SK-N-SH (cell line): ENCODE data around the gene PSMD9. TPM values are rescaled to one million over a fixed set of nuclear protein-coding genes. Genes with fewer than 3 reads are reported as not detected.

Experiments used
- CTCF ChIA-PET: fragments of 300-600, 350-600 bp; formaldehyde crosslinking; extraction: SDS; loops from one replicate; lab custom pipeline; 2021; lab: Yijun Ruan, JAX
- POLR2A ChIA-PET: fragments of 350-600 bp; sonication (Branson Sonifier 250); formaldehyde crosslinking; extraction: SDS; loops from one replicate; lab custom pipeline; 2020; ENCODE audit warnings: antibody characterized with exemption, inconsistent platforms; lab: Yijun Ruan, JAX
- DNase-seq: peaks from one replicate; pipeline ENCODE4 v3.0.0; 2012
- H2AFZ ChIP-seq: fragments of 200-600 bp; sonication (generic); 2 replicates; pipeline ENCODE4 v1.8.1; 2016; ENCODE audit warnings: antibody characterized with exemption, mild to moderate bottlenecking, low read depth
- H3F3A ChIP-seq: fragments of 200-600 bp; sonication (generic); replicated peaks from 2 replicates; pipeline ENCODE3; 2016; ENCODE audit warnings: antibody characterized with exemption, mild to moderate bottlenecking; ENCODE audit not compliant: insufficient read depth
- H3K27ac ChIP-seq, 2 experiments: fragments of 200-500 bp in 1 of 2; fragments of 200-600 bp in 1 of 2; sonication (Bioruptor generic) in 1 of 2; sonication (generic), shearing (Covaris generic) in 1 of 2; 2 replicates each; pipeline versions ENCODE4 v1.5.1 to v1.6.1; 2014 to 2016; ENCODE audit warnings: low read depth in 2 of 2, inconsistent platforms in 1 of 2, low read length in 1 of 2, mild to moderate bottlenecking in 1 of 2, mixed read lengths in 1 of 2
- H3K27me3 ChIP-seq: fragments of 200-600 bp; sonication (generic), shearing (Covaris generic); 2 replicates; pipeline ENCODE4 v1.6.1; 2016; ENCODE audit warnings: mixed run types; ENCODE audit not compliant: insufficient read depth
- H3K36me3 ChIP-seq, 2 experiments: fragments of 200-500 bp in 1 of 2; fragments of 200-600 bp in 1 of 2; sonication (Bioruptor generic) in 1 of 2; sonication (generic) in 1 of 2; replicated peaks in 1 of 2; 2 replicates each; pipeline versions ENCODE3 to v1.5.1; 2014 to 2016; ENCODE audit warnings: low read length in 1 of 2, mild to moderate bottlenecking in 1 of 2; ENCODE audit not compliant: insufficient read depth in 2 of 2, control insufficient read depth in 1 of 2
- H3K4me1 ChIP-seq, 2 experiments: fragments of 200-500 bp in 1 of 2; fragments of 200-600 bp in 1 of 2; sonication (Bioruptor generic) in 1 of 2; sonication (generic), shearing (Covaris generic) in 1 of 2; 2 replicates each; pipeline versions ENCODE4 v1.5.1 to v1.6.1; 2014 to 2016; ENCODE audit warnings: low read depth in 1 of 2, low read length in 1 of 2, mixed run types in 1 of 2; ENCODE audit not compliant: insufficient read depth in 2 of 2, control insufficient read depth in 1 of 2
- H3K4me2 ChIP-seq: fragments of 200-600 bp; sonication (generic), shearing (Covaris generic); 2 replicates; pipeline ENCODE4 v1.6.1; 2017; ENCODE audit warnings: mixed run types
- H3K4me3 ChIP-seq, 2 experiments: fragments of 200-500 bp in 1 of 2; fragments of 200-600 bp in 1 of 2; sonication (Bioruptor generic) in 1 of 2; sonication (generic), shearing (Covaris generic) in 1 of 2; 2 replicates each; pipeline versions ENCODE4 v1.5.1 to v1.8.1; 2014 to 2016; ENCODE audit warnings: low read depth in 2 of 2, inconsistent platforms in 1 of 2, low read length in 1 of 2, mild to moderate bottlenecking in 1 of 2, mixed read lengths in 1 of 2, moderate library complexity in 1 of 2
- H3K79me2 ChIP-seq: fragments of 200-600 bp; sonication (generic); 2 replicates; pipeline ENCODE4 v1.8.1; 2017; ENCODE audit warnings: mild to moderate bottlenecking; ENCODE audit not compliant: insufficient read depth
- H3K9ac ChIP-seq: fragments of 200-600 bp; sonication (generic); 2 replicates; pipeline ENCODE4 v1.6.1; 2017; ENCODE audit warnings: mixed run types
- H3K9me2 ChIP-seq: fragments of 200-600 bp; sonication (generic); 2 replicates; pipeline ENCODE4 v1.6.1; 2017; ENCODE audit warnings: mixed run types
- H3K9me3 ChIP-seq: fragments of 200-600 bp; sonication (generic); 2 replicates; pipeline ENCODE4 v1.6.1; 2017; ENCODE audit warnings: mixed run types, mild to moderate bottlenecking, moderate library complexity
- H4K20me1 ChIP-seq: fragments of 200-600 bp; sonication (generic); 2 replicates; pipeline ENCODE4 v1.6.1; 2017; ENCODE audit warnings: mild to moderate bottlenecking, mixed run types; ENCODE audit not compliant: insufficient read depth
- CHD2 ChIP-seq: fragments of 150-350 bp; IDR thresholded peaks from 2 replicates; pipeline ENCODE4 v1.6.1; 2018; ENCODE audit warnings: low read length; ENCODE audit not compliant: partially characterized antibody
- EP300 ChIP-seq, 2 experiments: IDR thresholded peaks; 2 replicates each; pipeline versions ENCODE4 v1.4.0 to v1.6.1; 2012; ENCODE audit warnings: borderline replicate concordance in 1 of 2, low read depth in 1 of 2, low read length in 1 of 2
- IRF3 ChIP-seq: fragments of 150-350 bp; IDR thresholded peaks from 2 replicates; pipeline ENCODE4 v1.6.1; 2016; ENCODE audit warnings: mild to moderate bottlenecking, low read depth, low read length
- MEF2A ChIP-seq: IDR thresholded peaks from 2 replicates; pipeline ENCODE4 v1.4.0; 2012; ENCODE audit warnings: low read depth, borderline replicate concordance
- RCOR1 ChIP-seq: fragments of 150-350 bp; IDR thresholded peaks from 2 replicates; pipeline ENCODE4 v1.6.1; 2017; ENCODE audit warnings: antibody characterized with exemption, low read length
- TCF12 ChIP-seq: IDR thresholded peaks from 2 replicates; pipeline ENCODE4 v1.4.0; 2012
- ZBTB33 ChIP-seq: IDR thresholded peaks from 2 replicates; pipeline ENCODE4 v1.4.0; 2012; ENCODE audit warnings: low read depth, borderline replicate concordance
- WGBS: methylation state at CpG from one replicate; pipeline ENCODE4 v1.1.6; 2017; ENCODE audit warnings: low lambda C conversion rate; 5-methylcytosine and 5-hydroxymethylcytosine counted together
- polyA plus RNA-seq, 3 experiments: library from polyadenylated mRNA; depleted of rRNA; stranded (reverse); fragments of >200 nt; gene quantifications; 2 replicates each; pipeline ENCODE4 v1.2.3, GENCODE V29; 2012
- TF ChIP-seq, protein P1 (sequence below): IDR thresholded peaks from 2 replicates; pipeline ENCODE4 v1.6.1; 2012; ENCODE audit warnings: mild to moderate bottlenecking, low read depth, low read length, moderate library complexity

Gene PSMD9
- polyA plus RNA-seq, 1 of the 3 experiments (the other 2 are of a cell fraction), result 227 TPM

GRCh38 chr12:121911824-121912585 lies 23.4 kb downstream of the PSMD9 start:
- no peak for TF ChIP-seq MEF2A
- TF ChIP-seq RCOR1, result no peak
- TF ChIP-seq EP300 (IDR thresholded peaks at IDR 0.05; ENCODE audit: borderline replicate concordance in 1 of 2, low read depth in 1 of 2, low read length in 1 of 2), result no peak
- TF ChIP-seq TCF12, result no peak
- TF ChIP-seq IRF3, result no peak
- TF ChIP-seq CHD2, result no peak
- no peak for TF ChIP-seq ZBTB33
- TF ChIP-seq, protein P1, sequence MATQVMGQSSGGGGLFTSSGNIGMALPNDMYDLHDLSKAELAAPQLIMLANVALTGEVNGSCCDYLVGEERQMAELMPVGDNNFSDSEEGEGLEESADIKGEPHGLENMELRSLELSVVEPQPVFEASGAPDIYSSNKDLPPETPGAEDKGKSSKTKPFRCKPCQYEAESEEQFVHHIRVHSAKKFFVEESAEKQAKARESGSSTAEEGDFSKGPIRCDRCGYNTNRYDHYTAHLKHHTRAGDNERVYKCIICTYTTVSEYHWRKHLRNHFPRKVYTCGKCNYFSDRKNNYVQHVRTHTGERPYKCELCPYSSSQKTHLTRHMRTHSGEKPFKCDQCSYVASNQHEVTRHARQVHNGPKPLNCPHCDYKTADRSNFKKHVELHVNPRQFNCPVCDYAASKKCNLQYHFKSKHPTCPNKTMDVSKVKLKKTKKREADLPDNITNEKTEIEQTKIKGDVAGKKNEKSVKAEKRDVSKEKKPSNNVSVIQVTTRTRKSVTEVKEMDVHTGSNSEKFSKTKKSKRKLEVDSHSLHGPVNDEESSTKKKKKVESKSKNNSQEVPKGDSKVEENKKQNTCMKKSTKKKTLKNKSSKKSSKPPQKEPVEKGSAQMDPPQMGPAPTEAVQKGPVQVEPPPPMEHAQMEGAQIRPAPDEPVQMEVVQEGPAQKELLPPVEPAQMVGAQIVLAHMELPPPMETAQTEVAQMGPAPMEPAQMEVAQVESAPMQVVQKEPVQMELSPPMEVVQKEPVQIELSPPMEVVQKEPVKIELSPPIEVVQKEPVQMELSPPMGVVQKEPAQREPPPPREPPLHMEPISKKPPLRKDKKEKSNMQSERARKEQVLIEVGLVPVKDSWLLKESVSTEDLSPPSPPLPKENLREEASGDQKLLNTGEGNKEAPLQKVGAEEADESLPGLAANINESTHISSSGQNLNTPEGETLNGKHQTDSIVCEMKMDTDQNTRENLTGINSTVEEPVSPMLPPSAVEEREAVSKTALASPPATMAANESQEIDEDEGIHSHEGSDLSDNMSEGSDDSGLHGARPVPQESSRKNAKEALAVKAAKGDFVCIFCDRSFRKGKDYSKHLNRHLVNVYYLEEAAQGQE, result no peak
- H3K9me2 ChIP-seq, result no peaks in the 10 kb centered on the region
- no peaks in the 10 kb centered on the region for H4K20me1 ChIP-seq
- no peak for DNase-seq
- POLR2A ChIA-PET, result no interaction called here
- H3K27ac ChIP-seq, result no peak overlapping the region
- no peak overlapping the region for H3K4me2 ChIP-seq
- no peak overlapping the region for H2AFZ ChIP-seq
- no peak overlapping the region for H3K9ac ChIP-seq
- 96% methylated on average over 14 of the region's 14 CpGs for WGBS
- peaks cover 14% of the 10 kb centered on the region for H3F3A ChIP-seq
- no peak overlapping the region for H3K4me3 ChIP-seq
- peaks cover 0 to 9% of the 10 kb centered on the region in 2 experiments; a peak in 1 of 4 replicates for H3K4me1 ChIP-seq
- H3K27me3 ChIP-seq, result no peaks in the 10 kb centered on the region
- H3K9me3 ChIP-seq, result no peaks in the 10 kb centered on the region
- H3K79me2 ChIP-seq, result peaks cover 21% of the 10 kb centered on the region
- peaks cover 16 to 58% of the 10 kb centered on the region in 2 experiments for H3K36me3 ChIP-seq
- CTCF ChIA-PET, result no interaction called here
